ENCODE results near the gene TMED10. TPM values are rescaled to one million over a fixed set of nuclear protein-coding genes. Genes with fewer than 3 reads are reported as not detected.

The TMED10 gene
- total RNA-seq, 1 experiment from 2014 or later, result 255 TPM

DNA sequence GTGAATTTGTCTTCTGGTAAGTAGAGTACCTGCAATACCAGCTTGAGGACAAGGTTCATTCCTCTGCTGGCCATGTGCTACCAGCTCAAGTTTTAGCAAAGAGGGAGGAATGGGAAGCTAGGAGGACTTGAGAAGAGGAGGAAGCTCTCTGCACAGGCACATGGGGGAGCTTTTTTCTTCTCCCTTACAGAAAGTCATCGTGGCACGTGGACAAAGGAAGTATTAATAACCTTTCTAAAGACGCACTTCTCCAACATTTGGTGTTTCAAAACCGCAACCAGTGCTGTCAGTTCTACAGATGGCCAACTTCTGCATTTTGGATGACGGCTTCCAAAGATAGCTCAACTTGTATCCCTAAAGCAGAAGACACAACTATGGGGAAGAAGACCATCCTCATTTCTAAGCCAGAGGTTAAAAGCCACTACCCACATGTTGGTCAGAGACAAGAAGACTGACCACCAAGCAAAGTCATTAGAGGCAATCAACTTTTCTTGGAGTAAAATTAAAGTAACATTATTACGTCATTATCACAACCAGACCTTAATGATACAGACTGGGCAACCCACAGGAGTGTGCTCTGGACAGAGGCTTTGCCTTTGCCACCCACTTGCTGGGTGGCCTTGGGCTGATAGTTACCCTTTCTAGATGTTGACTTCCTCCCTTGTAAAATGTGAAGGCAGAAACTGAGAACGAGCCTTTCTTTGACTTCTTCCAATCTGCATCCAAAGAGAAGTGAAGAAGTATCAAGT lies 12.3 kb upstream of the TMED10 start:
- DNase-seq, result no peak
- Mint-ChIP-seq H3K36me3 (ENCODE audit: insufficient read depth, unreplicated experiment) (no peaks in the 10 kb centered on the region), H3K27ac (ENCODE audit: unreplicated experiment) (no peak overlapping the region), H3K9me3 (ENCODE audit: unreplicated experiment) (no peaks in the 10 kb centered on the region), H3K4me1 (ENCODE audit: low read depth, unreplicated experiment) (no peaks in the 10 kb centered on the region), H3K27me3 (ENCODE audit: insufficient read depth, unreplicated experiment) (no peaks in the 10 kb centered on the region), H3K4me3 (ENCODE audit: unreplicated experiment) (no peak overlapping the region)
- BruUV-seq (replicated peaks), result no TSS peak
- H3K27me3 ChIP-seq (replicated peaks; ENCODE audit: control insufficient read depth, insufficient read depth, low read length), result no peaks in the 10 kb centered on the region
- H3K9me3 ChIP-seq, result no peaks in the 10 kb centered on the region
- intact Hi-C loops (cut with micrococcal nuclease; ENCODE audit: unreplicated experiment), result no loop called here
- H3K36me3 ChIP-seq (ENCODE audit: control insufficient read depth, insufficient read depth, low read length), result no peaks in the 10 kb centered on the region
- H3K4me3 ChIP-seq (ENCODE audit: low read depth, low read length), result no peak overlapping the region
- CTCF ChIA-PET, result no interaction called here
- TF ChIP-seq, protein P1, sequence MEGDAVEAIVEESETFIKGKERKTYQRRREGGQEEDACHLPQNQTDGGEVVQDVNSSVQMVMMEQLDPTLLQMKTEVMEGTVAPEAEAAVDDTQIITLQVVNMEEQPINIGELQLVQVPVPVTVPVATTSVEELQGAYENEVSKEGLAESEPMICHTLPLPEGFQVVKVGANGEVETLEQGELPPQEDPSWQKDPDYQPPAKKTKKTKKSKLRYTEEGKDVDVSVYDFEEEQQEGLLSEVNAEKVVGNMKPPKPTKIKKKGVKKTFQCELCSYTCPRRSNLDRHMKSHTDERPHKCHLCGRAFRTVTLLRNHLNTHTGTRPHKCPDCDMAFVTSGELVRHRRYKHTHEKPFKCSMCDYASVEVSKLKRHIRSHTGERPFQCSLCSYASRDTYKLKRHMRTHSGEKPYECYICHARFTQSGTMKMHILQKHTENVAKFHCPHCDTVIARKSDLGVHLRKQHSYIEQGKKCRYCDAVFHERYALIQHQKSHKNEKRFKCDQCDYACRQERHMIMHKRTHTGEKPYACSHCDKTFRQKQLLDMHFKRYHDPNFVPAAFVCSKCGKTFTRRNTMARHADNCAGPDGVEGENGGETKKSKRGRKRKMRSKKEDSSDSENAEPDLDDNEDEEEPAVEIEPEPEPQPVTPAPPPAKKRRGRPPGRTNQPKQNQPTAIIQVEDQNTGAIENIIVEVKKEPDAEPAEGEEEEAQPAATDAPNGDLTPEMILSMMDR (IDR thresholded peaks at IDR 0.05; ENCODE audit: insufficient read depth in 1 of 2, low read depth in 1 of 2, low read length in 1 of 2, severe bottlenecking in 1 of 2, unreplicated experiment in 1 of 2), result no peak
- POLR2A ChIA-PET, result no interaction called here
- H3K4me1 ChIP-seq, result peaks cover 16% of the 10 kb centered on the region

DNA sequence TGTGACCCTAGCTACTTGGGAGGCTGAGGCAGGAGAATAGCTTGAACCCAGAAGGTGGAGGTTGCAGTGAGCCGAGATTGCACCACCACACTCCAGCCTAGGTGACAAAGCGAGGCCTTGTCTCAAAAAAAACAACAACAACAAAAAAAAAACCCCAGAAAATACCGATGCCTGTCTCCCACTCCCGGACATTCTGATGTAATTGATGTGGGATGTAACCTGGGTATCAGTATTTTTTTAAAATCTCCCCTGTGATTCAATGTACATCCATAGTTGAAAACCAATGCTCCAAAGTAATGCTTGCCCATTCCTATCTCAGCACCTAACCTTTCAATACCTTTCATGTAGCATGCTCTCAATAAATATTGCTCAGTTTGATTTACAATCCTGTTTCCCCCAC lies 11.7 kb upstream of the TMED10 start:
- CTCF ChIA-PET, result no interaction called here
- intact Hi-C loops (cut with micrococcal nuclease; ENCODE audit: unreplicated experiment), result no loop called here
- TF ChIP-seq, protein P1 (IDR thresholded peaks at IDR 0.05; ENCODE audit: insufficient read depth in 1 of 2, low read depth in 1 of 2, low read length in 1 of 2, severe bottlenecking in 1 of 2, unreplicated experiment in 1 of 2), result no peak
- H3K4me1 Mint-ChIP-seq (ENCODE audit: low read depth, unreplicated experiment), result peaks cover 6% of the 10 kb centered on the region
- Histone ChIP-seq H3K27me3 (replicated peaks; ENCODE audit: control insufficient read depth, insufficient read depth, low read length) (no peaks in the 10 kb centered on the region), H3K36me3 (ENCODE audit: control insufficient read depth, insufficient read depth, low read length) (no peaks in the 10 kb centered on the region), H3K9me3 (no peaks in the 10 kb centered on the region), H3K4me1 (peaks cover 22% of the 10 kb centered on the region), H3K4me3 (ENCODE audit: low read depth, low read length) (no peak overlapping the region)
- POLR2A ChIA-PET, result no interaction called here
- BruUV-seq (replicated peaks), result no TSS peak
- DNase-seq, result no peak
- H3K27ac Mint-ChIP-seq (ENCODE audit: unreplicated experiment), result no peak overlapping the region
- no peaks in the 10 kb centered on the region for H3K27me3 Mint-ChIP-seq (ENCODE audit: insufficient read depth, unreplicated experiment)
- H3K4me3 Mint-ChIP-seq (ENCODE audit: unreplicated experiment), result no peak overlapping the region
- H3K9me3 Mint-ChIP-seq (ENCODE audit: unreplicated experiment), result no peaks in the 10 kb centered on the region
- no peaks in the 10 kb centered on the region for H3K36me3 Mint-ChIP-seq (ENCODE audit: insufficient read depth, unreplicated experiment)

DNA sequence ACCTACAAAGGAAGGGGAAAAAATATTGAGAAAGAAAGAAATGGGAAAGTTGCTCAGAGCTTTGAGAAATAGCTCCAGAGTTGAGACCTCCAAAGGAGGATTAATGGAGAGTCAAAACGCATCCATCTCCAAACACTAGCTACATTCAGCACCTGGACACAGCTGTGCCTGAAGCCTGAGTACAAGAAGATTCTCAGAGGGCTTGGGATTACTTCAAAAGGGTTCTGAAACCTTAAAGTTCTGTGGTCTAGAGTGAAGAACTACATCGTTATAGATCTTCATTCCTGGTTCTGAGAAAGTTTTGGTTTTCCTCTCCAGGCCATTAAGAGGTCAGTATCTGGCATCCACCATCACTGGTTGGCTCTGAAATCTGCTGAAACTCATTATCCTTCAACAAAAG lies 10.5 kb upstream of the TMED10 start:
- H3K36me3 ChIP-seq (ENCODE audit: control insufficient read depth, insufficient read depth, low read length), result no peaks in the 10 kb centered on the region
- H3K27ac Mint-ChIP-seq (ENCODE audit: unreplicated experiment), result no peak overlapping the region
- BruUV-seq (replicated peaks), result no TSS peak
- H3K36me3 Mint-ChIP-seq (ENCODE audit: insufficient read depth, unreplicated experiment), result peaks cover 6% of the 10 kb centered on the region
- H3K4me1 ChIP-seq, result peaks cover 31% of the 10 kb centered on the region
- no peak overlapping the region for H3K4me3 Mint-ChIP-seq (ENCODE audit: unreplicated experiment)
- TF ChIP-seq, protein P1 (IDR thresholded peaks at IDR 0.05; ENCODE audit: insufficient read depth in 1 of 2, low read depth in 1 of 2, low read length in 1 of 2, severe bottlenecking in 1 of 2, unreplicated experiment in 1 of 2), result no peak
- no peaks in the 10 kb centered on the region for H3K9me3 ChIP-seq
- peaks cover 14% of the 10 kb centered on the region for H3K4me1 Mint-ChIP-seq (ENCODE audit: low read depth, unreplicated experiment)
- no peaks in the 10 kb centered on the region for H3K27me3 ChIP-seq (replicated peaks; ENCODE audit: control insufficient read depth, insufficient read depth, low read length)
- no peak for DNase-seq
- intact Hi-C loops (cut with micrococcal nuclease; ENCODE audit: unreplicated experiment), result no loop called here
- no peak overlapping the region for H3K4me3 ChIP-seq (ENCODE audit: low read depth, low read length)
- ChIA-PET POLR2A (no interaction called here), CTCF (interaction anchor here (0.9 kb wide), 1 partner anchor 72 kb away, joined by 3 read pairs; no protein-coding TSS in a partner anchor)
- no peaks in the 10 kb centered on the region for H3K9me3 Mint-ChIP-seq (ENCODE audit: unreplicated experiment)
- H3K27me3 Mint-ChIP-seq (ENCODE audit: insufficient read depth, unreplicated experiment), result no peaks in the 10 kb centered on the region
